Measurements from ENCODE around the gene ZNF768.
"Not testable (repeated sequence)": the region's sequence is repeated elsewhere in the genome, so short reads cannot be mapped to it uniquely, and the experiment has no call there.

The ZNF768 gene

DNA sequence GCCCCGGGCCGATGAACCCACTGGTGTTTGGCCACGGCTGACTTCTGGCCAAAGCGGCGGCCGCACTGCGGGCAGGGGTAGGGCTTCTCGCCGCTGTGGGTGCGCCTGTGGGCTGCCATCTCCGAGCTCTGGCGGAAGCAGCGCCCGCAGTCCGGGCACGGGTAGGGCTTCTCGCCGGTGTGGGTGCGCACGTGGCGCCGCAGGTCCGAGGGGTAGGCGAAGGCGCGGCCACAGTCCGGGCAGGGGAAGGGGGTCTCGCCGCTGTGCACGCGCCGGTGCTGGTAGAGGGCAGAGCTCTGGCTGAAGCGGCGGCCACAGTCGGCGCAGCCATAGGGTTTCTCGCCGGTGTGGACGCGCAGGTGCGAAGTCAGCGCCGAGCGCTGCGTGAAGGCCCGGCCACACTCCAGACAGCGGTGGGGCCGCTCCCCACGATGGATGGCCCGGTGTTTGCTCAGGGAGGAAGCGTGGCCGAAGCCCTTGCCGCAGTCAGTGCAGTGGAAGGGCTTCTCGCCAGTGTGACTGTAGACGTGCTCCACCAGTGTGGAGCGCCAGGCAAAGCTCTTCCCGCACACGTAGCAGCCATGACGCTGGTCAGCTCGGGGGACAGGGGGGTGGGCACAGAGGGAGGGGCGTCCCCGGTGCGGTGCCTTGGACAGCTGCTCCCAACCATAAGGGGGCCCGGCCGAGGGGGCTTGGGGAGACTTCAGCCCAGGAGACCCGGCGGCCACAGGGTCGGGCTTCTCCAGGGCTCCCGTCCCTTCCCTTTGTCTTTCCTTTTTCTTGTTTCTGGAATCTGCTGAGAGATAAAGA lies 29.2 kb upstream of the ZNF768 start:
- no peak for DNase-seq

DNA sequence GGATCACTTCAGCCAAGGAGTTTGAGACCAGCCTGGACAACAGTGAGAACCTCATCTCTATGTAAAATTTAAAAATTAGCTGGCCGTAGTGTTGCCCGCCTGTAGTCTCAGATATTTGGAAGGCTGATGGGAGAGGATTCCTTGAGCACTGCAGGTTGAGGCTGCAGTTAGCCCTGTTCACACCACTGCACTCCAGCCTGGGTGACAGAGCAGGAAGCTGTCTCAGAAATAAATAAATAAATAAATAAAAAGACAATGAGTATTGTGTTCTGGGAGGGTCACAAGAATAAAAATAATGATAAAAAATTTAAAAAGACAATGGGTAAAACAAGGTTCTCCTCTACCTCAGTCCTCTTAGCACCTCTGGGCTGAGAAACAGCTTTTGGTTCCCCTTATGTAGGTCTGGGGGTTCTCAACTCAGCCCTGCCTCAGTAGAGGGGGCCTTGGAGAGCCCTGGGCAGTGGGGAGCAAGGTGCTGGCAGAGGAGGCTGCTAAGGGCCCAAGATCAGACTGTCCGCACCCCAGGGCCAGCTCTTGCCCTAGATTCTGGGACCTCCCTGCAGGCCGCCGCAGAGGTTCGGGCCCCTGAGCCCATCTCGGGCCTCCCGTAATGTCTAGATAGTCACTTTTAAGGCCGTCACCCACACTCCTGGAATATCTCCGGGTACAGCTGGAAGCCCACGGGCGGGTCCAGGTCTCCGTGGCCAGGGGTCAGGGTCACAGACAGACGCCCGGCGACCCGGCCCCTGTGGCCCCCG lies 28.4 kb upstream of the ZNF768 start:
- DNase-seq = no peak

GRCh38 chr16:30553393-30553899 lies 27.1 kb upstream of the ZNF768 start:
- no peak for DNase-seq

DNA sequence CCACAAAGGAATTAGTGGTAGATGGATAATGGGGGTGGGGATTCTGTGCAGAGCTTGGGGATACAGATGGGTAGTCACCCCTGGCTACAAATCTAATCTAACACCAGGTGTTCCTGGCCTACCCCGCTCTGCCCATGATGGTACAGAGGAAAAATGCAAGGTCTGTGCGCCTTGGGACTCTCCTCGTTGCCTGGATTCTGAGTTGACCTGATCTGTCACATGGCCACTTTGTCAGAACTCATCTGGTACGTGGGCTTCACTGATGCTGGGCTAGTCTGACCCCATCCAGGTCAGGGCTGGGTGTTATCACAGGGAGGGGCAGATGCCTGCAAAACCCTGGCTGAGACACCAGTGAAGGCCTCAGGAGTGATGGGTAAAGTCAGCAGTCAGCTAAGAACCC lies 26.6 kb upstream of the ZNF768 start:
- DNase-seq = no peak

- DNase-seq = peak; percentile 26 to 76 (median 60)
Observed at GRCh38 chr16:30551781-30552180, 25.4 kb upstream of the ZNF768 start.

- DNase-seq = no peak
Observed at GRCh38 chr16:30548416-30549253, 22.3 kb upstream of the ZNF768 start.

- no peak for DNase-seq
Observed at GRCh38 chr16:30546115-30546514, 19.7 kb upstream of the ZNF768 start.

- DNase-seq = no peak
Observed at GRCh38 chr16:30543067-30543466, 16.7 kb upstream of the ZNF768 start.

DNA sequence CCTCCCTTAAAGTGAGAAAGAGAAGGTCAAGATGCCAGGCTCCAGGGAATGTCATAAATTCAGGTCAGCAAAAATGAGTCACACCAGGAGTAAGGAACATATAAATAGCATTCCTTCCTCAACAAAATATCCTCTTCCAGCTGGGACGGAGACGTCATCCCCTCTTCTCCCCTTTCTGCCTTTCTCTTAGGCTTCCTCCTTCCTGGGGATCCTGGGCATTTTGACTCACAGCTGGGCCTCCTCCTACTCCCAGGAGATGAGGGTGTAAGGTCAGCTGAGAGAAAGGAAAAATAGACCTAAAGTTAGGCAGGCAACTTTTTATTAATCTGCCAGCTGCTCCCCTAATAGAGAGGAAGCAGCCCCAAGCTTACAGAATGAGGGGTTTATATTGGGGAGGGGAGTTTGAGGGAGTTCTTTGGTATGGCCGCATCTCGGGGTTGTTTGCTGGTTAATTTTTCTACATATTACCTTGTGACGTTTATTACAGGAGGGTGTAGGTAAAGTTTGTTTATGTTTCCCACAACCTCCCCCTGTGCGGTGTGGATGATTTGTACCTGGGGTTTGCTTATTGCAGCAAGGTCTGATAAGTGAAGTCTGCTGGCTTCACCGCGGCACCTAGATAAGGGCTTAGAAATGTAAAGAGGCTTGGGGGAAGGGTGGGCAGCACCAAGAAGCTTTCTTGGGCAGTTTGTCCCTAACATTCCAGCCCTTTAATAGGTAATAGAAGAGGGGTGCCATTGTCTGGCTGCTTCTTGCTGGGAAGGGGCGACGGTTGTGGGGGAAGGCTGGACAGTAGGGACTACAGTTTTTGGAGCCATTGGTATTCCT lies 15.3 kb upstream of the ZNF768 start:
- no peak for DNase-seq

GRCh38 chr16:30540916-30541464 lies 14.6 kb upstream of the ZNF768 start:
- DNase-seq = not testable (repeated sequence)

DNA sequence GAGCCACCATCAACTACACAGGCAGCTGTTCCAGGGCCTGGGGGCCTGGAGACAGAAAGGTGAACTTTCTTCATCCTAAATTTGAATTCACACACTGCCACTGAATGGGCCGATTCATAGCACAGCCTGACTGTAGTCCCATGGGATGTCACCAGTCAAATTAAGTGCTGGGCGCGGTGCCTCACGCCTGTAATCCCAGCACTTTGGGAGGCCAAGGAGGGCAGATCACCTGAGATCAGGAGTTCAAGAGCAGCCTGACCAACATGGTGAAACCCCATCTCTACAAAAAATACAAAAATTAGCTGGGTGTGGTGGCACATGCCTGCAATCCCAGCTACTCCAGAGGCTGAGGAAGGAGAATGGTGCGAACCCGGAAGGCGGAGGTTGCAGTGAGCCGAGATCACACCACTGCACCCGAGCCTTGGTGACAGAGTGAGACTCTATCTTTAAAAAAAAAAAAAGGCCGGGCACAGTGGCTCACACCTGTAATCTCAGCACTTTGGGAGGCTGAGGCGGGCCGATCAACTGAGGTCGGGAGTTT lies 13.7 kb upstream of the ZNF768 start:
- DNase-seq = not testable (repeated sequence)

DNA sequence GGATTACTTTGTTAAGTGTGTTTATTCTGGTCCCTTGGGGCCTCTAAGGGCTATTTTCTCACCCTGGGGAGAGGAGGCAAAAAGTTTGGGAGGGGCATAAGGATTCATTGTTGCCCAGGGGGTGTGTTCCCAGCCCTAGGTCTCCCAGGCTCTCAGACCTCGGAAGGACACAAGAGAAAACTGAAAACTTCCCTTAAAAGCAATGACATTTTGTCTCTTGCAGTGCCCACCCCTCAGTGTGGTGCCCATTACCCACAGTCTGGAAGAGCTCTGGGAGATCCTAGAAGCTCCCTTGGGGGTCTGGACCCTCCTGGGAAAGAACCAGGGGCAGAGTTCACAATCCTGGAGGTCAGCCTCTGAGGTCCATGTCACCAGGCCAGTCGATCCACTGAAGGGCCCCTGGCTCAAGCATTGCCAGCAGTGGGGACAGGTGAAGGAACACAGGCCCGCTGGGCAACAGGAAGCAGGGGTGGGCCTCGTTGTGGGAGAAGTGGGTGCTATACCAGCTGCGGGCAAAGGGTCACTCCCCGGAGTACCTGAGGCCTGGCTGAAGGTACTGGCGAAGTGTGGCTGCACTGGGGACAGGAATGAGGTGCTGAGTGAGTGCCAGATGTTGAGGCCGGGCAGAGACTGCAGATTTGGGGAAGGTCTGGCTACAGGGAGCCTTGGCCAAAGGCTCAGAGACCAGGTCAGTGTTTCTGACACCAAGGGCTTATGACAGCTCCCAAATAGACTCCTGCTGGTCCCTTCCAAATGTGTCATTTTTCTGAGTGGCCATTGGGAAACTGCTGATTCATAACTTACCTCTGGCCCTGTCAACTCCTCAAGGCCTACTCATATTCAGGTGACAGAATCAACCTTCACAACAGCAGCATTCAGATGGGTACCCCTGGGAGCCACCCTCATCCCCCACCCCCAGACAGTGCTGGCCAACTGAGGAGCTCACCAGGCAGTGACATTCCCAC lies 12.9 kb upstream of the ZNF768 start:
- DNase-seq = no peak

GRCh38 chr16:30536391-30537024 lies 10.1 kb upstream of the ZNF768 start:
- not testable (repeated sequence) for DNase-seq

DNA sequence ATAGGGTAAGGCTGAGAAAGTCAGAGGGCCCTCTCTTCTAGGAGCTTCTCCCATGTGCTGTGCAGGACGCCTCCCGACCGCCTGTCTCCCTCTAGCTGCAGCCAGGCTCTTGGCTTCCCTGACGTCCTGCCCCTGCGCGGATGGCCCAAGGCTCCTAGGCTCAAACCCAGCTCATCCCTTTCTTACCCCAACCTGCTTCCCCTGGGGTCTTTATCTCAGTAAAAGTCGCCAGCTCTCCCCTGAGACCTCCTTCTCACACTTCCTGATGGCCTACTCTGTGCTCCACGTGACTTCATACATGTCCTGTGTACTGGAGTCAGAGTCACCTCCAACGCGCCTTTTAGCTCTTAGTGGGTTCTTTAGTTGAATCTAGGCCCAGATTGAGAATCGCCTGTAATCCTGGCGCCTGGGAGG lies 9.4 kb upstream of the ZNF768 start:
- DNase-seq = peak; percentile 30 to 54 (median 44)

- peak in 1 of 6 experiments; percentile 42 for DNase-seq
Observed at GRCh38 chr16:30535106-30535776, 8.9 kb upstream of the ZNF768 start.

DNA sequence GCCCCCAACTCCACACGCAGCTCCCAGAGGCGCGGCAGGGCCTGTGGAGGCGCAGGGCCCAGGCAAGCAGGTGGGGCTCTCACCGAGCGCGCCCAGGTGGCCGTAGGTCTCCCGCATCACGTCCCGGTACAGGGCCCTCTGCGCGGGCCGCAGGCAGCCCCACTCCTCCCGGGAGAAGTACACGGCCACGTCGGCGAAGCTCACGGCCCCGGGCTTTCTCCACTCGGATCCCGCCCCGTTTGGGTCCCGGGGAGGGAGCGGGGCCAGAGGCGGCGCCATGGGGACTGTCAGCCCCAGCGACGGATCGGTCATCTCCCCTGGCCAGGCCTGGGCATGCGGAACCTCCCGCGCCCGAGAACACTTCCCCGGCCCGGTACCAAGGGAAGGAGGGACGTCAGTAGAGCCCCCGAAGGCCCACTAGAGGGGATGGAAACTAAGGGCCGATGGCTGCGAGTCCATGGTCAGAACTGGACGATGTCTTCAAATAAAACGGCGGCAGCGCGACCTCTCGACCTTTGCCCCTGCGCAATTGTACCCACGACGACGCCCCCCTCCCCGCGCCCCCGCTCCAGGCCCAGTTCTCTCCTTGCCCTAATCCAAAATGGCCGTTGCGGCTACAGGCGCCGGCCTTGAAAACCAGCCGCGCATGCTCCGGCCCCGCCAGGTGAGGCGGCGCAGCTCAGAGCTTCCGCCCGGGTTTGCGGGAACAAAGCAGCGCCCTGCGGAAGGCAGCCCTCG lies 8.2 kb upstream of the ZNF768 start, which contains the start of gene ZNF747:
TSS of gene ZNF747 (minus strand) at position 491 of the 738 bp plus-strand sequence. CDS start at position 312, 179 bp downstream.
- peak; percentile 80 to 91 (median 88) for DNase-seq

- peak in 1 of 6 experiments; percentile 54 for DNase-seq
Observed at GRCh38 chr16:30533748-30534367, 7.5 kb upstream of the ZNF768 start.

DNA sequence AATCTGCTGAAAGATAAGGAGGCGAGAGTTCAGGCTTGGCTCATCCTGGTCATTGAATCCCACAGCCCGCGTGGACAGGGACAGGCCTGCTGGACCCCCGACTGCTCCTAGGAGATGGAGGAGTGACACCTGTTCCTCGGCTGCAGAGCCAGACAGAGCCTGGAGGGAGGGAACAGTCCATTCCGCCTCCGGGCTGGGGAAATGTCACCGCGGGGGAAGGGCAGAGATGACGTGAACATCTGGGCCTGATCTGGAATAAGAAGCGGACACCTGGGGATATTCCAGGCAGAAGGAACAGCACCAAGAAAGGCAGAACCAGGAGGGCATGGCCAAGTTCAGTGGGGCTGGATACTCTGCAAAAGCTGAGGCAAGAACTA lies 6.8 kb upstream of the ZNF768 start:
- DNase-seq = no peak
